ENCODE results near the gene GLI2. TPM values are rescaled to one million over a fixed set of nuclear protein-coding genes. Genes with fewer than 3 reads are reported as not detected.

The GLI2 gene
- total RNA-seq: under 0.01 and 0.19 TPM in 2 replicates

DNA sequence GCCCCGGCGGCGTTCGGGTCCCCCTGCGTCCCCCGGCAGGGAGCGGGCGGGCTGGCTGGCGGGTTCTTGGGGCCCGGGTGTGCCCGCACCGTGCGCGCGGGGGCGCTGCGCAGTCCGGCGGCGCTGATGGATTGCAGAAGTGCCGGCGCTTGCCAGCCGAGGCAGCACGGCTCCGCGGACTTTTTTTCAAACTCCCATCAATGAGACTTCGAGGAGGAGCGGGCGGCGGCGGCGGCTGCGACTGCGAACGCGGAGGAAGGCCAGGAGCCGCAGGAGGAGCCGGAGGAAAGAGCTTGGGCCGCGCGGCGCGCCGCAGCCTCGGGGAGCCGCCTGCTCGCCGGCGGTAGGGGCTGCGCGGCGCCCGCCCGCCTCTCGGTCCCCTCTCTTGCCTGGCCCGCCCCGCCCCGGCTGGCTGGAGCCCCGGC is at the start of gene GLI2:
Gene GLI2, plus strand, starts transcription at position 123 of the 425 bp plus-strand sequence. CDS start 61,453 bp downstream, outside the sequence.

All from vein endothelial cell (primary cell).